GM19372 (cell line): ENCODE data around the gene SLC25A4.
"Not testable (repeated sequence)": the region's sequence is repeated elsewhere in the genome, so short reads cannot be mapped to it uniquely, and the experiment has no call there.

Experiments used
- ATAC-seq: cut with Tn5 transposase; IDR thresholded peaks from one replicate; pipeline ENCODE4 v1.9.1; 2021; ENCODE audit warnings: mild to moderate bottlenecking, low read depth, moderate library complexity; ENCODE audit not compliant: unreplicated experiment

SLC25A4 gene

DNA sequence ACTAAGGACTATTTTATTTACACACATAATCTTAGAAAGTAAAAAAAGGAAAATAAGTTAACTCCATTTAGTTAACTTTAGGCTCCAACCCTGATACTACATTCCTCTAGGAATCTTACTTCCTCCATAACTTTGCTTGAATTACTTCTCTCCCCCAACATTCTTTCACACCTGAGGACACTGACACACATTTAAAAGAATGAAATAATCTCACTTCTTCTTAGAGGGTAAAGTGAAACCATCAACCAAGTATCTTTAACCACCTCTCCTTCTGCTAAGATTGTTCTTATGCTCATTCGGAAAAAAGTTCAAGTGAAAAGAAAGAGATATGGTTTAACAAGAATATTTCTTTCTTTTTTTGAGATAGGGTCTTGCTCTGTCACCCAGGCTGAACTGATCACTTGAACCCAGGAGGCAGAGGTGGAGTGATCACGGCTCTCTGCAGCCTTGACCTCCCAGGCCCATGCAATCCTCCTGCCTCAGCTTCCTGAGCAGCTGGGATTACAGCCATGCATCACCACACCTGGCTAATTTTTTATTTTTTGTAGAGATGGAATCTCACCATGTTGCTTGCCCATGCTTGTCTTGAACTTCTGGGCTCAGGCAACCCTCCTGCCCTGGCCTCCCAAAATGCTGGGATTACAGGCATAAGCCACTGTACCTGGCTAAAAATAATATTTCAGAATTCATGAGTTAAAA lies 28.5 kb downstream of the SLC25A4 start:
- no peak for ATAC-seq

DNA sequence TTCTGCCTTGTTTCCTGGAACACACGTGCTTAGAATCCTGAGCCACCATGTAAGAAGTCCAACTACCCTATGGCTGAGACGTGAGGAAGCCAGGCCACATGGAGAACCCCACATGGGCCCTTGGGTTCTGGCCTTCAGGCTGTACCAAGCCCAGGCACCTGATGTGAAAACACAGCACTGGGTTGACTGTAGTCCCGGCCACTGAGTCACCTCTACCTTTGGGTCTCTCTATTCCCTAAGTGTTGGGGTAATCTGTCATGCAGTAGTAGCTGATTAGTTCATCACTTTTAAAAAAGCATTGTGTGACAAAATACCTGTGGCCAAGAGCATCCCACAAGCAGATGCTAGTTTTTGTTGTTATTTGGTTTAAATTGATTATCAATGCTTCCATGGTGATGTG lies 36.4 kb downstream of the SLC25A4 start:
- ATAC-seq: no peak

DNA sequence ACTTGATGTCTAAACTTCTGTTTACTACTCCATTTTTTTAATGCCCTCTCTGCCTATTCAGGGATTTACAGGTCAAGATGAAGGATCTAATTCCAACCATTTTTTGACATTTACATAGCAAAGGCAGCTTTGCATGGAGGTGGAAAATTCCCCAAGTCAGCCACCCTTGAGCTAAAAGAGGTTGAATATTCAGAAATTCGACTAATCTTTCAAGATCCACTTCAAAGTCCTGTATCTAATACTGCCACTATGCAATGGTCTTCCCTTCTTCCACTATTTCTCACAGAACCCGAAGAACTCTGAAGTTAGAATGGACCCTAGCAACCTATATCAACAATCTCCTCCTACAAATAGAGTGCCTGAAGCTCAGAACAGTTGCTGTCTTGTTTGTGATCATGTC lies 39.2 kb downstream of the SLC25A4 start:
- ATAC-seq: no peak

GRCh38 chr4:185183622-185184281 lies 40.7 kb downstream of the SLC25A4 start:
- ATAC-seq: no peak

DNA sequence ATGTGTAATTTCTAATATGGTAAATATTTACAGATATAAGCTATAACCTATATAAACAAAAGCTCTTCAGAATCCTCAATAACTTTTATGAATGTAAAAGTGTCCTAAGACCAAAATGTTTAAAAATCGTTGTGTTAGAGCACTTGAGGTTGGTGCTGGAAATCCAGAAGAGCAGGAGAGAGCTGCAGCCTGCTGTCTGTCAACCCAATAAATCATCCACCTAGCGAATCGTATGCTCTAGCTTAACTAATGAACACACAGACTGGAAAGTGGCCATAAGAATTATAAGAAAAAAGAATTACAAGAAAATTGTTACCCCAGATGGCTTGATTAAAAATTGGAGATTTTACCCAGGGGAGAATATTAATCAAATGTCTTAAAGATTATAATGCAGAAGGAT lies 43.7 kb downstream of the SLC25A4 start:
- ATAC-seq: no peak

GRCh38 chr4:185189606-185190305 lies 46.7 kb downstream of the SLC25A4 start:
- ATAC-seq: no peak

DNA sequence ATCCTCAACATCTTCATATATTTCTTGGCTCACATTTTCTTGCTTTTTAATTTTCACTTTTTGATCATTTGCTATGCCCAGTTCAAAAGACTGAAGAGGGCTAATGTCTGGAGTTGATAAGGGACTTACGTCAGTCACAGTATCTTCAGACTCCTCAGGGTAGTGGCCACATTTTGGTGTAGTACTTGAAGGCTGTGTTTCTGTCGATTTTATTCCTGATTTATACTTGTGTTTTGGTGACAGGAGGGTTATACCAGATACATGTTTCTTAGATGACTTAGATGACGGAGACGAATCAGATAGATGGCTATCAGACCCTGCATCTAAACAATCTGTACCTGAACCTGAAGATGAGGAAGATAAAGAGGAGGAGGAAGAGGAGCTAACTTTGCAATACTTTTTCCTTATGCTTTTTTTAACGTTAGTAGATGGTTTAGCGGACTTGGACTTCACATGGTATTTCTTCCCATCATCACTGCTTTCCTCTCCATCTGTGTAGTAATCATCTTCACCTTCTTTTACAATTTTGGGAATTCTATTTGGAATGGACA lies 47.3 kb downstream of the SLC25A4 start:
- ATAC-seq: no peak

GRCh38 chr4:185192059-185192458 lies 49.0 kb downstream of the SLC25A4 start:
- peak; percentile 91 for ATAC-seq

GRCh38 chr4:185194924-185195888 lies 52.1 kb downstream of the SLC25A4 start:
- no peak for ATAC-seq

GRCh38 chr4:185196437-185196836 lies 53.4 kb downstream of the SLC25A4 start:
- no peak for ATAC-seq

GRCh38 chr4:185198189-185198588 lies 55.1 kb downstream of the SLC25A4 start:
- ATAC-seq: not testable (repeated sequence)
